ENCODE results near the gene S1PR2.

DNA sequence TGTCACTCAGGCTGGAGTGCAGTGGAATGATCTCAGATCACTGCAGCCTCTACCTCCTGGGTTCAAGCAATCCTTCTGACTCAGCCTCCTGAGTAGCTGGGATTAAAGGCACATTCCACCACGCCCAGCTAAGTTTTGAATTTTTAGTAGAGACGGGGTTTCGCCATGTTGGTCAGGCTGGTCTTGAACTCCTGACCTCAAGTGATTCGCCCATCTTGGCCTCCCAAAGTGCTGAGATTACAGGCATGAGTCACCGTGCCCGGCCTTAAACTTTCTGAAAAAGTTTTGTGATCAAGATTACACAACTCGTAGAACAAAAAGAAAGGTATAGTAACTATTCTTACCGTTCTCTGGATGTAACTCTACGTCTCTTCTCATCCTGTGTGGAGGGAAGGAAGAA lies 57.6 kb downstream of the S1PR2 start:
- TF ChIP-seq, protein P1, sequence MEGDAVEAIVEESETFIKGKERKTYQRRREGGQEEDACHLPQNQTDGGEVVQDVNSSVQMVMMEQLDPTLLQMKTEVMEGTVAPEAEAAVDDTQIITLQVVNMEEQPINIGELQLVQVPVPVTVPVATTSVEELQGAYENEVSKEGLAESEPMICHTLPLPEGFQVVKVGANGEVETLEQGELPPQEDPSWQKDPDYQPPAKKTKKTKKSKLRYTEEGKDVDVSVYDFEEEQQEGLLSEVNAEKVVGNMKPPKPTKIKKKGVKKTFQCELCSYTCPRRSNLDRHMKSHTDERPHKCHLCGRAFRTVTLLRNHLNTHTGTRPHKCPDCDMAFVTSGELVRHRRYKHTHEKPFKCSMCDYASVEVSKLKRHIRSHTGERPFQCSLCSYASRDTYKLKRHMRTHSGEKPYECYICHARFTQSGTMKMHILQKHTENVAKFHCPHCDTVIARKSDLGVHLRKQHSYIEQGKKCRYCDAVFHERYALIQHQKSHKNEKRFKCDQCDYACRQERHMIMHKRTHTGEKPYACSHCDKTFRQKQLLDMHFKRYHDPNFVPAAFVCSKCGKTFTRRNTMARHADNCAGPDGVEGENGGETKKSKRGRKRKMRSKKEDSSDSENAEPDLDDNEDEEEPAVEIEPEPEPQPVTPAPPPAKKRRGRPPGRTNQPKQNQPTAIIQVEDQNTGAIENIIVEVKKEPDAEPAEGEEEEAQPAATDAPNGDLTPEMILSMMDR (IDR thresholded peaks at IDR 0.05), result no peak
- TF ChIP-seq POLR2AphosphoS5 (IDR thresholded peaks at IDR 0.05), result no peak
